Heart left ventricle (tissue), 13 donors: ENCODE results near the gene BMPR1A.

Source experiments
- POLR2A ChIP-seq, 2 donors: fragments of 450-650 bp; IDR thresholded peaks; one replicate each; pipeline ENCODE4 v1.6.1; 2017; ENCODE audit warnings: antibody characterized with exemption in 2 of 2, mild to moderate bottlenecking in 2 of 2, moderate library complexity in 2 of 2
- TF ChIP-seq, protein P1 (sequence below), 12 donors: fragments of 200-600 bp; sonication (generic) in 4 of 12; IDR thresholded peaks; one replicate each; pipeline versions ENCODE4 v1.5.0 to v1.8.0; 2018 to 2022; ENCODE audit warnings: antibody characterized with exemption in 12 of 12, mild to moderate bottlenecking in 5 of 12
- donor health status: ischemic (EF 13 %, LVEDD 7.1; RV severe dilation, severe dysfunction).
- donor health status: DM: no; HTN: yes; CAD: no.
- donor health status: DM: no; HTN: no; CAD: no.
- donor health status: ischemic (EF 25% LVEDD 6.9; RV normal size, moderate dysfunction).
- donor health status: ischemic (EF 25% LVEDD 5.7; RV mildly dilated, moderate dysfunction).
- donor health status: ischemic (EF 35%, LVEDD 5.7; RV mildly dilated, moderate dysfunction).
- donor health status: nonischemic (EF 11% LVEDD 7.7; RV severe dilation, severe dysfunction).
- donor health status: DM: yes; HTN: yes; CAD: no.
- donor health status: PGD.
- donor health status: ischemic (EF 29% LVEDD 5.4; RV normal size, mild dysfunction).
- donor health status: nonischemic (EF 23%, LVEDD 6.1; RV moderate dilation, normal function).

- TF ChIP-seq, protein P1, sequence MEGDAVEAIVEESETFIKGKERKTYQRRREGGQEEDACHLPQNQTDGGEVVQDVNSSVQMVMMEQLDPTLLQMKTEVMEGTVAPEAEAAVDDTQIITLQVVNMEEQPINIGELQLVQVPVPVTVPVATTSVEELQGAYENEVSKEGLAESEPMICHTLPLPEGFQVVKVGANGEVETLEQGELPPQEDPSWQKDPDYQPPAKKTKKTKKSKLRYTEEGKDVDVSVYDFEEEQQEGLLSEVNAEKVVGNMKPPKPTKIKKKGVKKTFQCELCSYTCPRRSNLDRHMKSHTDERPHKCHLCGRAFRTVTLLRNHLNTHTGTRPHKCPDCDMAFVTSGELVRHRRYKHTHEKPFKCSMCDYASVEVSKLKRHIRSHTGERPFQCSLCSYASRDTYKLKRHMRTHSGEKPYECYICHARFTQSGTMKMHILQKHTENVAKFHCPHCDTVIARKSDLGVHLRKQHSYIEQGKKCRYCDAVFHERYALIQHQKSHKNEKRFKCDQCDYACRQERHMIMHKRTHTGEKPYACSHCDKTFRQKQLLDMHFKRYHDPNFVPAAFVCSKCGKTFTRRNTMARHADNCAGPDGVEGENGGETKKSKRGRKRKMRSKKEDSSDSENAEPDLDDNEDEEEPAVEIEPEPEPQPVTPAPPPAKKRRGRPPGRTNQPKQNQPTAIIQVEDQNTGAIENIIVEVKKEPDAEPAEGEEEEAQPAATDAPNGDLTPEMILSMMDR (IDR thresholded peaks at IDR 0.05), result no peak
- TF ChIP-seq POLR2A (IDR thresholded peaks at IDR 0.05), result no peak
Observed at GRCh38 chr10:86941991-86942421, 185.6 kb downstream of the BMPR1A start.
